HEK293 (cell line): ENCODE results near the gene EXD2.
A peak's percentile ranks its signal among the peaks of the same experiment; 100 is the strongest.

ENCODE experiments used
- CTCF ChIA-PET: fragments of 350-600 bp; formaldehyde crosslinking; extraction: SDS; loops from one replicate; lab custom pipeline; 2021; ENCODE audit warnings: antibody characterized with exemption; lab: Yijun Ruan, JAX
- POLR2A ChIA-PET: fragments of 300-600 bp; formaldehyde crosslinking; extraction: SDS; loops from one replicate; lab custom pipeline; 2020; ENCODE audit warnings: antibody characterized with exemption, inconsistent platforms; lab: Yijun Ruan, JAX
- H3K27ac ChIP-seq: fragments of 200-500 bp; sonication (Bioruptor generic); 2 replicates; pipeline ENCODE4 v1.5.1; 2014; ENCODE audit warnings: low read depth, low read length, control low read depth, inconsistent platforms; ENCODE audit errors: extremely low read depth
- H3K36me3 ChIP-seq, 2 experiments: fragments of 200-500 bp in 1 of 2; sonication (Bioruptor generic) in 1 of 2; 1 replicate in 1 of 2; 2 replicates in 1 of 2; pipeline ENCODE4 v1.5.1; 2014 to 2017; ENCODE audit warnings: inconsistent platforms in 2 of 2, low read length in 2 of 2; ENCODE audit not compliant: control insufficient read depth in 2 of 2, insufficient read depth in 1 of 2
- H3K4me1 ChIP-seq: fragments of 200-500 bp; sonication (Bioruptor generic); 2 replicates; pipeline ENCODE4 v1.5.1; 2014; ENCODE audit warnings: mild to moderate bottlenecking, low read length, inconsistent platforms; ENCODE audit not compliant: control insufficient read depth, insufficient read depth
- H3K4me3 ChIP-seq: 2 replicates; pipeline ENCODE4 v1.5.1; 2011; ENCODE audit warnings: low read depth, mild to moderate bottlenecking, control low read depth, low read length, moderate library complexity
- H3K9me3 ChIP-seq: fragments of 200-500 bp; sonication (Bioruptor generic); 2 replicates; pipeline ENCODE4 v1.5.1; 2014; ENCODE audit warnings: low read depth, low read length, inconsistent platforms; ENCODE audit not compliant: control insufficient read depth, insufficient read depth
- IKZF3 ChIP-seq: fragments of 450-650 bp; IDR thresholded peaks from 2 replicates; pipeline ENCODE4 v1.5.0; 2018; ENCODE audit warnings: missing biosample characterization, mild to moderate bottlenecking, missing genetic modification characterization, moderate library complexity
- KLF1 ChIP-seq: fragments of 450-650 bp; formaldehyde crosslinking; IDR thresholded peaks from 2 replicates; pipeline ENCODE4 v1.5.1; 2016; ENCODE audit warnings: missing biosample characterization, missing genetic modification characterization
- MYNN ChIP-seq: fragments of 450-650 bp; formaldehyde crosslinking; IDR thresholded peaks from 2 replicates; pipeline ENCODE4 v1.5.1; 2016; ENCODE audit warnings: missing biosample characterization, missing genetic modification characterization, borderline replicate concordance
- OSR2 ChIP-seq: fragments of 450-650 bp; formaldehyde crosslinking; IDR thresholded peaks from 2 replicates; pipeline ENCODE4 v1.5.1; 2016; ENCODE audit warnings: missing biosample characterization, missing genetic modification characterization
- PRDM10 ChIP-seq: fragments of 450-650 bp; formaldehyde crosslinking; IDR thresholded peaks from 2 replicates; pipeline ENCODE4 v1.5.1; 2016; ENCODE audit warnings: missing biosample characterization, missing genetic modification characterization
- PRDM6 ChIP-seq: fragments of 450-650 bp; formaldehyde crosslinking; IDR thresholded peaks from 2 replicates; pipeline ENCODE4 v1.5.1; 2017; ENCODE audit warnings: missing biosample characterization, missing genetic modification characterization
- SCRT1 ChIP-seq: fragments of 450-650 bp; formaldehyde crosslinking; IDR thresholded peaks from 2 replicates; pipeline ENCODE4 v1.5.1; 2016; ENCODE audit warnings: missing biosample characterization, missing genetic modification characterization, borderline replicate concordance
- SP2 ChIP-seq: fragments of 450-650 bp; formaldehyde crosslinking; IDR thresholded peaks from 2 replicates; pipeline ENCODE4 v1.5.1; 2016; ENCODE audit warnings: missing biosample characterization, missing genetic modification characterization
- SP7 ChIP-seq: fragments of 450-650 bp; formaldehyde crosslinking; IDR thresholded peaks from 2 replicates; pipeline ENCODE4 v1.5.1; 2016; ENCODE audit warnings: missing biosample characterization, missing genetic modification characterization
- ZBTB6 ChIP-seq: fragments of 450-650 bp; formaldehyde crosslinking; IDR thresholded peaks from 2 replicates; pipeline ENCODE4 v1.5.1; 2017; ENCODE audit warnings: missing biosample characterization, missing genetic modification characterization
- ZFHX2 ChIP-seq: fragments of 450-650 bp; formaldehyde crosslinking; conservative IDR thresholded peaks from 2 replicates; pipeline ENCODE4 v1.5.1; 2016; ENCODE audit warnings: missing biosample characterization, missing genetic modification characterization
- ZNF112 ChIP-seq: fragments of 450-650 bp; formaldehyde crosslinking; IDR thresholded peaks from 2 replicates; pipeline ENCODE4 v1.5.0; 2017; ENCODE audit warnings: missing biosample characterization, missing genetic modification characterization
- ZNF184 ChIP-seq: fragments of 450-650 bp; IDR thresholded peaks from 2 replicates; pipeline ENCODE4 v1.5.1; 2018; ENCODE audit warnings: missing biosample characterization, mild to moderate bottlenecking, missing genetic modification characterization
- ZNF292 ChIP-seq: fragments of 450-650 bp; formaldehyde crosslinking; IDR thresholded peaks from 2 replicates; pipeline ENCODE4 v1.5.1; 2016; ENCODE audit warnings: low read depth, missing biosample characterization, missing genetic modification characterization, borderline replicate concordance
- ZNF335 ChIP-seq: fragments of 450-650 bp; formaldehyde crosslinking; conservative IDR thresholded peaks from 2 replicates; pipeline ENCODE4 v1.5.1; 2016; ENCODE audit warnings: missing biosample characterization, missing genetic modification characterization
- ZNF394 ChIP-seq: fragments of 450-650 bp; formaldehyde crosslinking; IDR thresholded peaks from 2 replicates; pipeline ENCODE4 v1.5.1; 2016; ENCODE audit warnings: missing biosample characterization, missing genetic modification characterization, mild to moderate bottlenecking, moderate library complexity, borderline replicate concordance
- ZNF449 ChIP-seq: fragments of 450-650 bp; formaldehyde crosslinking; IDR thresholded peaks from 2 replicates; pipeline ENCODE4 v1.5.1; 2017; ENCODE audit warnings: missing biosample characterization, mild to moderate bottlenecking, missing genetic modification characterization, moderate library complexity
- ZNF555 ChIP-seq: fragments of 450-650 bp; formaldehyde crosslinking; conservative IDR thresholded peaks from 2 replicates; pipeline ENCODE4 v1.5.1; 2017; ENCODE audit warnings: missing biosample characterization, mild to moderate bottlenecking, missing genetic modification characterization, inconsistent platforms
- ZNF660 ChIP-seq: fragments of 450-650 bp; IDR thresholded peaks from 2 replicates; pipeline ENCODE4 v1.5.1; 2018; ENCODE audit warnings: missing biosample characterization, mild to moderate bottlenecking, missing genetic modification characterization
- ZNF677 ChIP-seq: fragments of 450-650 bp; IDR thresholded peaks from 2 replicates; pipeline ENCODE4 v1.5.0; 2018; ENCODE audit warnings: missing biosample characterization, mild to moderate bottlenecking, missing genetic modification characterization, moderate library complexity
- ZNF76 ChIP-seq: fragments of 450-650 bp; formaldehyde crosslinking; IDR thresholded peaks from 2 replicates; pipeline ENCODE4; 2016; ENCODE audit warnings: low read depth, missing biosample characterization, missing genetic modification characterization, borderline replicate concordance
- ZSCAN4 ChIP-seq: fragments of 450-650 bp; formaldehyde crosslinking; IDR thresholded peaks from 2 replicates; pipeline ENCODE4 v1.5.1; 2017; ENCODE audit warnings: missing biosample characterization, missing genetic modification characterization
- ZSCAN5A ChIP-seq: fragments of 450-650 bp; formaldehyde crosslinking; IDR thresholded peaks from 2 replicates; pipeline ENCODE4 v1.5.1; 2016; ENCODE audit warnings: missing biosample characterization, missing genetic modification characterization
- TF ChIP-seq, protein P1 (sequence below): fragments of 450-650 bp; formaldehyde crosslinking; IDR thresholded peaks from 2 replicates; pipeline ENCODE4 v1.5.1; 2016; ENCODE audit warnings: missing biosample characterization, missing genetic modification characterization

EXD2 gene

GRCh38 chr14:69259527-69260189 is 68.4 kb downstream of the EXD2 start, which contains the start of gene GALNT16:
Gene GALNT16 (plus strand): TSS chr14:69260158. CDS start chr14:69260291, 133 bp downstream.
- H3K36me3 ChIP-seq: no peaks in the 10 kb centered on the region
- H3K9me3 ChIP-seq: no peaks in the 10 kb centered on the region
- CTCF ChIA-PET: interaction anchor here (0.6 to 3.3 kb wide), 10 partner anchors 22 to 1506 kb away, joined by 3 to 8 read pairs (median 3); partner anchors contain the start of genes ERH and SLC39A9
- H3K27ac ChIP-seq: peak within 1 kb of the TSS; percentile 35; the same call in 1 of the 2 replicates
- peak within 1 kb of the TSS; percentile 72 for H3K4me3 ChIP-seq
- POLR2A ChIA-PET: interaction anchor here (0.6 to 1.0 kb wide), 2 partner anchors 128 to 138 kb away, joined by 3 to 4 read pairs; partner anchors contain the start of genes ERH and SLC39A9
- peaks cover 5% of the 10 kb centered on the region; the same call in 1 of the 2 replicates for H3K4me1 ChIP-seq
- TF ChIP-seq ZBTB6 (tag by site-specific recombination) (no peak), KLF1 (peak; percentile 44), ZNF112 (tag by site-specific recombination) (no peak), ZNF184 (tag by site-specific recombination) (no peak), ZNF76 (tag by site-specific recombination) (no peak), ZSCAN5A (tag by site-specific recombination) (no peak), IKZF3 (tag by site-specific recombination) (no peak), ZNF677 (no peak), ZNF394 (no peak), ZNF292 (tag by site-specific recombination) (no peak), ZNF555 (tag by site-specific recombination) (no peak), ZNF660 (tag by site-specific recombination) (no peak), ZFHX2 (tag by site-specific recombination) (peak; percentile 82), SP7 (tag by site-specific recombination) (no peak), PRDM6 (tag by site-specific recombination) (no peak), SCRT1 (tag by site-specific recombination) (no peak), OSR2 (tag by site-specific recombination) (no peak), ZSCAN4 (no peak), MYNN (tag by site-specific recombination) (no peak), ZNF449 (tag by site-specific recombination) (no peak), PRDM10 (tag by site-specific recombination) (peak; percentile 51; the same call in 1 of the 2 replicates), ZNF335 (tag by site-specific recombination) (no peak), SP2 (tag by site-specific recombination) (peak; percentile 39)
- TF ChIP-seq, protein P1, sequence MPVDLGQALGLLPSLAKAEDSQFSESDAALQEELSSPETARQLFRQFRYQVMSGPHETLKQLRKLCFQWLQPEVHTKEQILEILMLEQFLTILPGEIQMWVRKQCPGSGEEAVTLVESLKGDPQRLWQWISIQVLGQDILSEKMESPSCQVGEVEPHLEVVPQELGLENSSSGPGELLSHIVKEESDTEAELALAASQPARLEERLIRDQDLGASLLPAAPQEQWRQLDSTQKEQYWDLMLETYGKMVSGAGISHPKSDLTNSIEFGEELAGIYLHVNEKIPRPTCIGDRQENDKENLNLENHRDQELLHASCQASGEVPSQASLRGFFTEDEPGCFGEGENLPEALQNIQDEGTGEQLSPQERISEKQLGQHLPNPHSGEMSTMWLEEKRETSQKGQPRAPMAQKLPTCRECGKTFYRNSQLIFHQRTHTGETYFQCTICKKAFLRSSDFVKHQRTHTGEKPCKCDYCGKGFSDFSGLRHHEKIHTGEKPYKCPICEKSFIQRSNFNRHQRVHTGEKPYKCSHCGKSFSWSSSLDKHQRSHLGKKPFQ (tag by site-specific recombination): no peak
